Superior temporal gyrus (tissue), 1 donor: ENCODE data around the gene CACNA1A.
A peak's percentile ranks its signal among the peaks of the same experiment; 100 is the strongest.

Experiments used
- DNase-seq: peaks from one replicate; pipeline ENCODE4 v3.0.0-alpha.2; 2016; ENCODE audit errors: extremely low spot score

The CACNA1A gene

DNA sequence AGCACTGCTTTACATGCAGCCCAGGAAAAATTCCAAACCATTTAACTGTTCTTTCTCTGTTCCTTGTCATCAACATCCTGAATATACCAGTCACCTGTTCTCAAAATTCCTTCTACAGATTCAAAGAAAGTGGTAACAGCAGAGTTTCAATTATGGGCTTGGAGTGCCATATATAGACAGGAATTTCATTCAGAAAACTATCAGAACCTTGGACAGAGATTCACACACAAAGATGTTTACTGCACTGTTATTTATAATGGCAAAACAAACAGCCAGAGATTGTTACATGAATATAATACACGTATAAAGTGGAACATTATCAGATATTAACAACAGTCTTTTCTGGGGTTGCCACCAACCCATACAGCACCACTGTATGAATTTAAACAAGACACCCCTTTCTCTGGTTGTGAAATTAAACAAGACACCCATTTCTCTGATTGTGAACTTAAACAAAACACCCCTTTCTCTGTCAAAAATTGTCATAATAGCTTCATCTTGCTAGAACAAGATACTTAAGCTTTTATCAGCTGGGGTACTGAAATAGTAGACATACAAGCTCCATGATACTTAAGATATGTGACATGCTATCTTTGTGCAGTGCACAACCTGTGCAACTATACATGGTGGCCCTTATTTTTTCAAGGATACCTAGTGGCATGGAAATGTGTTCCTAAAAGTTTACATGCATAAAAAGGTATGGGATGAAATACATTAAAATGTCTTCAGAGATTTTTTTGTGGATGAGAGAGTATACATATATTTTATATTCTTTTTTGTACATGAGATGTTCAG lies 12.6 kb downstream of the CACNA1A start:
- DNase-seq = no peak

DNA sequence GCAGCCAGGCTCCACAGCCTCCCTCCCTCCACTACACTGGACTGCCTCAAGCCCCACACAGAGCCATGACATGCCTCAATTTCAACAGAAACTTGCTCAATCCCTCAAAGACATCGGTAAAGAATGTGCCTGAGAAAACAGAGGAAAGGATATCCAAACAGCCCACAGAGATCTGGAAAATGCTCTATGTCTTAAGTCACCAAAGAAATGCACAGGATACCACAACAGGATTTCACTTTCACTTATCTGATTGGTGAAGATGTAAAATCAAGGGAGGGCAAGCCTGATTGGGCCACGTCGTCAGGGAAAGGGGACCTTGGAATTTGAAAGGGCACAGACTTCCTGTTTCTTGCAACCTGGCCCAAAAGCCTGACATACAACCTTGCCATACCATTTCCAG lies 14.2 kb downstream of the CACNA1A start:
- no peak for DNase-seq

DNA sequence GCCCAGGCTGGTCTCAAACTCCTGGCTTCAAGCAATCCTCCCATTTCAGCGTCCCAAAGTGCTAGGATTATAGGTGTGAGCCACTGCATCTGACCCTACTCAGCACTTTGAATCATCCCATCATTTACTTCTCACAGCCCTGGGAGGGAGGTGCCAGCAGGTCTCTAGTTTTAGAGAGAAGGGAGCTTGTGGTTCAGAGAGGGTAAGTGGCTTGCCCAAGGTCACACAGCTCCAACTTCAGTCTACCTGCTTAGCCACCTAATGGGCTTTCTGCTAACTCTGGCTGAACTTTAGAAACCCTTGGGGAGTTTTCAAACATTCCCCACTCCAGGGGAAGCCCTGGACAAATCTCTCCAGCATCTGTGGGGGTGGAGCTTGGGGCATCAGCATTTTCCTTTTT lies 18.3 kb downstream of the CACNA1A start:
- no peak for DNase-seq

DNA sequence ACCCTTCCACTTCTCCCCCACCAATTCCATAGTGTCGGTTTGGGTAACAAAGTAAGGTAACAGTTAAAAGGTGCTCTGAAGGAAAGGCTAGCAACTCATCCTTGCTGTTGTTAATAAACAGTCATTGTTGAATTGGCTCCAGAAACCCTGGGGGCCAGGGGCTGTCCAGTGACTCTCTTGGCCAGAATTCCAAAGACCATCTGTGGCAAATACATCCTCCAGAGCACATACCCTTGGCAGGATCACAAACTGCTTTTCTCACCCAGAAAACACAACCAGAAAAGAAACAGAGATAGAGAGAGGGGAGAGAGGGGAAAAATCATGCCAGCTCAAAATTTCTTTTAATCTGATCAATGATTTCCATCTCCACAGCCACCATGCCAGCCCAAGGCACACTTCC lies 22.1 kb downstream of the CACNA1A start:
- no peak for DNase-seq

DNA sequence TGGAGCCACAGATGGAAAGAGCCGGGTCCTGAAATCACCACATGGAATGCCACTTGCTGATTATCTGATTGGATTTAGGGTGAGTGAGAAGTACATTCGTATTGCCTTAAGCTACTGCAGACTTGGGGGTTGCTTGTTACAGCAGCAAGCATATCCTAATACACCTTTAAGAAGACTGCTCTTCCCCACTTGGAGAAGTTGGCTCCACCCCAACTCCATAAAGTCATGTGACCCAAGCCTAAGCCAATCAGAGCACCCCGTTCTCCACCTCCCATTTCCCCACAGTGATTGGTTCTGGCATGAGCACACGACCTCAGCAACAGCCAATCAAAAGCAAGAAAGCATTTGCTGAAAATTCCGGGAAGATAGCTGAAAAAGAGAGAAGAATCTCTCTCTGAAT lies 23.1 kb downstream of the CACNA1A start:
- no peak for DNase-seq

DNA sequence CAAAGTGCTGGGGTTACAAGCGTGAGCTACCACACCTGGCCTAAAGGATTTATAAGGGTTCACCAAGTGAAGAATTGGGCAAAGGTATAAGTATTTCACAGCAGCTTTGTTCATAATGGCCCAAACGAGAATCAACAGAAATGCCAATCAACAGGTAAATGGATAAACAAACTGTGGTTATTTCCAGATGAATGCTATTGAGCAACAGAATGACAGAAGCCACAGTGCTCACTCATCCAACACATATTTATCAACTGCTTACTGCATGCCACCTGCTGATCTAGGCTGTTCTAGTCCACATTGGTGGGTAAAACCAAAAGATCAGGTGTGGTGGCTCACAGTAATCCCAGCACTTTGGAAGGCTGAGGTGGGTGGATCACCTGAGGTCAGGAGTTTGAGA lies 27.7 kb downstream of the CACNA1A start:
- no peak for DNase-seq

DNA sequence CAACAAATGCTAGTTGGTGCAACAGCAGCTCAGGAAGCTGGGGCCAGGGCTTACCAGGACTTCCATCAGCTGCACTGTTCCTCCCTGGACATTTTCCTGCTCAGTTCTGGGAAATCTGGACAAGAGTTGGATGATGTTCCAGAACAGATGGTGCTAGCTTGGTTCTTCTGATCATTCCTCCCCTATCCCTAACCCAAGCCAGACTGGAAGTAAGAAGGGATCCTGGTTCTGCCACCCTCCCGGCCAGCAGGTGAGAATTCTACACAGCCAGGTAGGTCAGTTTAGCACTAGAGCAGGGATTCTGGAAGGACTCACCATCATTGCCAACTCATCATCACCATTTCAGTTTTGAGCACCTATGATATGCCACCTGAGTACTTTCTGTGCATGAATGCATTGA lies 30.2 kb downstream of the CACNA1A start:
- no peak for DNase-seq

DNA sequence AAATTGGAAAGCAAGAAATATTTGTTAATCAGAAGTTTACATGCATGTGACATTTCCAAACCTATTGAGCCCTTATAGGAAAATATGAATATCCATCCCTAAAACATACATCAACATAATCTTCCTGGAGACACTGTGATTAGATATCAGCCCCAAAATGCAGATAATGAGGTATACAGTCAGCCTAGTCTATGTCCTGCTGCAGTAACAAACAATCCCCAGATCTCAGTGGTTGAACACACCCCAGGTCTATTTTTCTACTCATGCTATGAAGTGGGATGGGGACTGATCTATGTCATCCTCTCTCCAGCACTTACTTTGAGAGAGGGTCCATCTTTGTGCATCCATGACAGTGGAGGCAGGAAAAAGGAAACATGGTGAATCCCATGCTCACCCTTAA lies 31.2 kb downstream of the CACNA1A start:
- DNase-seq = no peak

DNA sequence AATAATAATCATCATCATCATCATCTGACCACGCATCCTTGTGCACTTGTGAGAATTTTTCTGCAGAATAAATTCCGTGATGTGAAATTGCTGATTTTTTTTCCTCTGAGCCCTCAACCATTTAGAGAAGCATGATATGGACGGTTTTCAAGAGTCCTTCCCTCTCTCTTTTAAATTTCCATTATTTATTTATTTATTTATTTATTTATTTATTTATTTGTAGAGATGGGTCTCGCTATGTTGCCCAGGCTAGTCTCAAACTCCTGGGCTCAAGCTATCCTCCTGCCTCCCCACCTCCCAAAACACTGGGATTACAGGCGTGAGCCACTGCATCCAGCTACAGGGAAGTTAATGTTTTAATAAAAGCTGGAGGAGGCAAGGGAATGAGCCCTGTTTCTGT lies 39.6 kb downstream of the CACNA1A start:
- DNase-seq = no peak

DNA sequence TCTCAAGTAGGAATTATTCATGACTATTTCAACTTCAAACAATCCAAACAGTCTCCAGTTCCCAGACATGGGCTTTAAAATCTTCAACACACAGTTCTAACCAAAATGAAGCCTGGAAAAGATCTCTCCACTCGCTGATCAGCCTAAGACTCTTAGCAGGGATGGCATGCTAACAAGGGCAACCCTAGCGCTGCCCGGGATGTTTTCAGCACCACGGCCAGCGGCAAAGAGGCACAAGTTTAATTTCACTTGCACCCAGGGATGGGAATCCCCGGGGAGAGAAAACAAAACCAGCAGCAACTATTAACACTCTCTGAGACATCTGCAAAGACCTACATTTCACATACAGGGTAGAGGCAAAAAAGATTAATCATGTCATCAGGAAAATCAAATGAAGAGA lies 43.0 kb downstream of the CACNA1A start:
- no peak for DNase-seq

DNA sequence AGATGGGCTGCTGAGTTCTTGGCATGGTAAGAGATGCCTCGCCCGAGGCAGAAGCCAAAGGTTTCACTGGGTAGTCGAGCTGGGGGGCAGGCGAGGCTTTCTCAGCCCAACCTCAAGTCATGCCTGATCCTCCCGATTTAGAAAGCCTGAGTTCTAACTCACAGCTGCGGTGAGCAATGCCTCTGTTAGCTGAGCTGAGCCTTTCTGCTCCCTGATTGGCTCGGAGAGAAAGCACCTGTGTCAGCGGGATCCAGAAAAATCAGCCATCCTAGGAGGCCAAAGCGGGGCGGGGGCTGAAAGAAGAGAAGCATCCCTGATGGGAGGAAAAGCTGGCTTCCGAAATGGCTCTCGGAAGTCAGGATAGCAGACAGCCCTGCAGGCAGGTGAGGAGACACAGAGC lies 44.7 kb downstream of the CACNA1A start:
- DNase-seq = peak; percentile 36

DNA sequence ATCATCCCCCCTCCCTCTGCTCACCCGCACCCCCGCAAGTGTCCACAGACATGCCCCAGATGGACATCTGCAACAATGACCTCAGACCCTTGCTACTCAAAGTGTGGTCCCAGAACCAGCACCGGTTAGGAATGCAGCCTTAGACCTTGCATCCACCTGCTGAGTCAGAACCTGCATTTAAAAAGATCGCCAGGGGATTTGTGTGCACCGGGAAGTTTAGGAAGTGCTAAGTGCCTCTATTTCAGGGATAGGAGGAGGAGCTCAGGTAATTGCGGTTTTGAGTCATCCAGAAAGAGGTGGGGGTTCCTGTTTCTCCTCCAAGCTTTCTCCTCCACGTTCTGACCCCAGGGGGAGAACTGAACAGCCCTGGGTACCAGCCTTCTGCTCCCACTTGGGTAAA lies 46.2 kb downstream of the CACNA1A start:
- no peak for DNase-seq

DNA sequence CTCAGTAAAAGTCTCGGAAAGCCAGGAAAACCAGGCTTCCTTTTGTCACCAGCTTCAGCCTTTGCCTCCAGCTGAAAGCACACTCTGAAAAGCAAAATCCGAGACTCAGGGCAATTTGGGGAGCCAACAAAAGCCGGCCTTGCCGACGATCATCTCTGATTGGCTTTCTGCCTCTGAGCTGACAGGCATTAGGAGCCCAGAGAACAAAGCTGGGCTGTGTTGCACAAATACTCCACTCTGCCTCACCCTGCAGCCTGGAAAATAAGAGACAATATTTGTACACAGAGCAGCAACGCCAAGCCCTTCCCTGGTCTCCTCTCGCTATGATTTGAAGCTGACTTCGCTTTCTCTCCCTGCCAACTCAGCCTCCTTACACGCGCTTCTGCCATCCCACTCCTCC lies 46.9 kb downstream of the CACNA1A start:
- peak; percentile 84 for DNase-seq

DNA sequence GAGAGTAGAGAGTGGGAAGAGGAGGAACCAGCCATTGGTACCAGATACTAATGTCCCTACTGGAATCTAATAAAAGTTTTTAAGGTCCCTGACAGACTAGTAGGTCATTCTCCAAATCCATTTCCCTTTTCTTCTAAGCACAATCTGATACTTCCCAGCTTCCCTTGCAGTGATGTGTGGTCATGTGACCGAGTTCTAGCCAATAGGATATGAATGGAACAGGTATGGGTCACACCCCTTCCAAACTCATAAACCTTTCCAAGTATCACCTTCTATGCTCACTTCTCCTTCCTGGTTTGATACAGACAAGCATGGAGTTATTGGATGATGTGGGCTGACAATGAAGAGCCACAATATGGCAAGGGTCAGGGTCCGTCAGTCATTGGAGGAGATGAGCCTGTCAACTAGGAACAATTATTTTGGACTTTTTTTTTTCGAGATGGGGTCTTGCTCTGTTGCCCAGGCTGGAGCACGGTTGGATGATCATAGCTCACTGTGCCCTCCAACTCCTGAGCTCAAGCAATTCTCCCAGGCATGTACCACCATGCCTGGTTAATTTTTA lies 54.8 kb downstream of the CACNA1A start:
- no peak for DNase-seq

DNA sequence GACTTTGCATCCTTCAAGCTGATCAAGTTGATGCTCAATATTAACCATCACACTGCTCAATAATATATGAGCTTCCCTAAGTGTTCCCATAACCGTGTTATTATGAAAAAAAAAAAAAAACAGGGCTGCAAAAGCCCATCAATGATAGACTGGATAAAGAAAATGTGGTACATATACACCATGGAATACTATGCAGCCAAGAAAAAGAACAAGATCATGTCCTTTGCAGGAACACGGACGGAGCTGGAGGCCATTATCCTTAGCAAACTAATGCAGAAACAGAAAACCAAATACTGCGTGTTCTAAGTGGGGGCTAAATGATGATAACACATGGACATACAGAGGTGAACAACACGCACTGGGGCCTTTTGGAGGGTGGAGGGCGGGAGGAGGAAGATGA lies 58.3 kb downstream of the CACNA1A start:
- no peak for DNase-seq

DNA sequence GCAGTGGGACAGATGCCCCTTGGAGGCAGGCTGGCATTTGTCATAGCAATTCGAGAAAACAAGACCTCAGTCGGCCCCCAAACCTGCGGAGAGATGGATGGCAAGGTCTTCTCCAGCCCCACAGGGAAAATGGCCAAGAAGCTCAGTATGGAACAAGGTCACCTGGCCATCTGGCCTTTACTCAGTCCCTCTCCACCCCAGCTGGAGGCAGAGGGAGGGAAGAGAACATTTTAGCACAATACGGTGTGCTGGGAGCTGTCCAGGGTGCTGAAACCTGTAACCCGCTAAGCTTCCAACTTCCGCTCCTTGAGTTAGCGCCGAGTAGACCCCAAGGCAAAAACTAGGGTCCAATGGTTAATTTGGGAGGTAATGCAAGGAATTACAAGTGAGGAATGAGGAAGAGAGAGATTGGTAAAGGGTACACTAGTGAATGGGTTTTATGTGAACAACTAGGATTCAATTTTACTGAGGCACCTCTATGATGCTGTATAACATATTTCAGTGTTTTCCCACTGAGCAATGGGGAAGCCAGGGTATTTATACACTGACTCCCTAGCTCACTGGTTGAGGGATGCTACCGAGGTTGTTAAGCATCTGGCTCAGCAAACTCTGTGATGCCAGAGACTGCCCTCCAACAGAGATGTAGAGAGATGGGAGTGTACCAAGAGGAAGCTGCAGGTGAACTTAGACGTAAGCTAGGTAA lies 64.3 kb downstream of the CACNA1A start:
- DNase-seq = no peak

DNA sequence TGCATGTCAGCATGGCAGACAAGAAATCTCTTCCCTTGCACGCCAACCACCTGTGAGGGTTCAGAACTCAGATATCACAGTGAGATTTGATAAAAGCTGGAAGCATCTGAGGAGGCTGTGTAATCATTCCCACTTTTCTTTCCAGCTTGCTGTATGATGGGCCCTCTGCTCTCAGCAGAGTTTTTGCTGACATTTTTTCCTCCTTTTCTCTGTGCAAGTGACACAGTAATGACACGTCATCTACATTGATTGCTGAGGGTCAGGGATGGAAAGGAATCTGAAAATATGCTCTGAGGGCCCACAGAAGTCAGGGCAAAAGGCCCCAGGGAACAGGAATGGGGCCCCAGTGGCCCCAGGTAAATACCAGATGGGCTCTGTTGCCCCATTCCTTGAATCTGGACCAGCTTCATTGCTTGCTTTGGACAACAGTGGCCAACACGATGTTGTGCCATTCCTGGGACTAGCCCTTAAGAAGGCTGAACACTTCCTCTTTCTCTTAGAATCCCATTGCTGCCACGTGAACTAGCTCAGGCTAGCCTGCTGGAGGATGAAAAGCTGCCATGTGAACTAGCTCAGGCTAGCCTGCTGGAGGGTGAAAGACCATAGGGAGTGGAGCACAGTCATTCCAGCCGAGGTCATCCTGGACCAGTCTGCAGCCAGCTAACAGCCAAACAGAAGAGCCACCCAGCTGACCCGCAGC lies 68.2 kb downstream of the CACNA1A start:
- DNase-seq = no peak

DNA sequence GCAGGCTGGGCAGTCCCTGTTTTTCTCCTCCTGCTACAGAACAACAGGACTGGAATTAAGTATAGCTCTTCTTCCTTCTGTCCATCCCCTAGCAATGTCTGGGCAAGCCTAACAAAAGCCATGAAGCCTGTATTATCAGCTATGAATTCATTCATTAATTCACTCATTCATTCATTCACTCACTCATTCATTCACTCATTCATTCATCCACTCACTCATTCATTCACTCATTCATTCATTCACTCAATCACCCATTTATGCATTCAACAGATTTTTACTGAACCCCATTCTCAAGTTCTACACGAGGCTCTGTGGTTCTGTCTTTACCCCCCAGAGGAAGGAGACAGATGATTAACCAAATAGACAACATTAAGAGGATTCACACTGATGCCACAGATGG lies 69.9 kb downstream of the CACNA1A start:
- DNase-seq = no peak

DNA sequence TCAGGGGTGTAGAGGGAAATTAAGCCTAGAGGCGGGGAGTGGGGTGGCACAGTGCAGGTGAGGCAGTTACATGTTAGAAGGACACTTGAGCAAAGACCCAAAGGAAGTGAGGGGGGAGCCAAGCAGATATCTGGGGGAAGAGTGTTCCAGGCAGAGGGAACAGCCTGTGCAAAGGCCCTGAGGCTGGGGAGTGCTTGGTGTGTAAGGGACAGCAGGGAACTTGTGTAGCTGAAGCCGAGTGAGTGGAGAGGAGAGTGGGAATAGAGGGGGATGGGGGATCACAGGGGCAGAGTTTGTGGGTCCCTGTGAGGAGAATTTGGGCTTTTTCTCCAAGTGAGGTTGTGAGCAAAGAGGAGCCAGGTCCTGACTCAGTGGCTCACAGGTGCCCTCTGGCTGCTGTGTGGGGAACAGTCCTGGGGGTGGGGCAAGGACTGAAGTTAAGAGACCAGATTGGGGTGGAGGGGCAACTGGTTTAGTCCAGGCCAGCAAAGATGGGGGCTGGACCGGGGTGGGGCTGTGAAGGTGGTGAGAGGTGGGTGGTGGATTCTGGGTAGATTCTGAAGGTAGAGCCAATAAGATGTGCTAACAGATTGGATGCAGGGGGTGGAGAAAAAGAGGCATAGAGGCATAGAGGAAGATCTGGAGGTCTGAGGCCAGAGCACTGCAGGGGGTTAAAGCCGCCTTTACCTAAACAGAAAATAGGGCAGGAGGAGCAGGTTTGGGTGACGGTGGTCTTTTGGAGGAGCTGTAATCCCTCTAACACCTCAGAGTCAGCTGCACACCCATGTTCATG lies 75.3 kb downstream of the CACNA1A start:
- no peak for DNase-seq

DNA sequence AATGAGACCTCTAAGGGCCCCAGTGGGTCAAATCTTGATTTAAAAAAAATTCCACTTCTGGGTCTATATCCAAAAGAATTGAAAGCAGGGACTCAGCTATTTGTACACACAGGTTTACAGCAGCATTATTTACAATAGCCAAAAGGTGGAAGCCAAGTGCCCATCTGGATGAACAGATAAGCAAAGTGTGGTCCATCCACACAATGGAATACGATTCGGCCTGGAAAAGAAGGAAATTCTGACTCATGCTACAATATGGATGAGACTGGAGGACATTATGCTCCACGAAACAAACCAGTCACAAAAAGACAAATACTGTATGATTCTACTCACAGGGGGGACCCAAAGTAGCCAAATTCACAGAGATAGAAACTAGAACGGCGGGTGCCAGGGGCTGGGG lies 76.7 kb downstream of the CACNA1A start:
- DNase-seq = peak; percentile 44

DNA sequence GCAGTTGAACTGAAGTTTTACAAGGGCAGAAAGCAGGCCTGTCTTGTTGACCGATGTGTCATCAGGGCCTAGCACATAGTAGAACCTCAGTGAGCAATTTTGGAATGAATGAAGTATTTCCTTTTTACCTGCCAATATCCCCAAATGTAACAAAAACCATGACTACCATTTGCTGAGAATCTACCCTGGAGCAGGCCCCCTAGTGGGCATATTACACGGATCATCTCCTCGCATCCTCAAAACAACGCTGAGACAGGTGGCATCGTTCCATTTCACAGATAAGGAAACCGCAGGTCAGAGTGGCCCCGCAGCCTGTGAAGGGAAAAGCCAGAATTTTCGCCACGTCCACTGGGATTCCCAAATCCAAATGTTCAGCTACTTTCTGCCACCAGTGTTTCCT lies 77.9 kb downstream of the CACNA1A start:
- no peak for DNase-seq
